Common myeloid progenitor, CD34-positive (primary cell): ENCODE data around the gene TMEM121.

Experiments used
- CTCF ChIA-PET: fragments of 350-600 bp; sonication (Branson Sonifier 250); formaldehyde crosslinking; loops from one replicate; lab custom pipeline; 2021; ENCODE audit warnings: antibody characterized with exemption; lab: Charles Lee
- POLR2A ChIA-PET: fragments of 350-600 bp; sonication (Branson Sonifier 250); formaldehyde crosslinking; loops from one replicate; lab custom pipeline; 2021; ENCODE audit warnings: antibody characterized with exemption; lab: Charles Lee
- DNase-seq, 3 donors: peaks; one replicate each; pipeline versions ENCODE4 v3.0.0 to v3.0.0-alpha.2; 2013
- H3K27ac ChIP-seq, 2 experiments: 1 replicate in 1 of 2; 2 replicates in 1 of 2; pipeline ENCODE4 v1.7.0; 2013; ENCODE audit warnings: inconsistent platforms in 2 of 2, low read length in 2 of 2, mild to moderate bottlenecking in 2 of 2, low read depth in 1 of 2, moderate library complexity in 1 of 2; ENCODE audit not compliant: severe bottlenecking in 2 of 2, insufficient read depth in 1 of 2, poor library complexity in 1 of 2
- H3K27me3 ChIP-seq, 5 experiments: replicated peaks in 2 of 5; 1 replicate in 3 of 5; 2 replicates in 2 of 5; pipeline versions ENCODE4 v1.6.1 to v1.7.0; 2013; ENCODE audit warnings: low read length in 4 of 5, mild to moderate bottlenecking in 2 of 5, moderate library complexity in 2 of 5, inconsistent platforms in 1 of 5; ENCODE audit not compliant: insufficient read depth in 5 of 5, control insufficient read depth in 4 of 5
- H3K36me3 ChIP-seq, 4 experiments: 1 replicate in 2 of 4; 2 replicates in 2 of 4; pipeline versions ENCODE4 v1.6.1 to v1.7.0; 2013; ENCODE audit warnings: low read length in 3 of 4, control low read depth in 1 of 4, mild to moderate bottlenecking in 1 of 4; ENCODE audit not compliant: control insufficient read depth in 4 of 4, insufficient read depth in 4 of 4
- H3K4me1 ChIP-seq, 4 experiments: 1 replicate in 3 of 4; 2 replicates in 1 of 4; pipeline versions ENCODE4 v1.6.1 to v1.7.1; 2013; ENCODE audit warnings: low read length in 3 of 4, mild to moderate bottlenecking in 3 of 4, control low read depth in 1 of 4, inconsistent platforms in 1 of 4, moderate library complexity in 1 of 4; ENCODE audit not compliant: control insufficient read depth in 4 of 4, insufficient read depth in 4 of 4; ENCODE audit errors: control extremely low read depth in 1 of 4
- H3K4me3 ChIP-seq, 7 experiments: 1 replicate in 4 of 7; 2 replicates in 3 of 7; pipeline versions ENCODE4 v1.5.1 to v1.7.0; 2013; ENCODE audit warnings: mild to moderate bottlenecking in 7 of 7, low read length in 6 of 7, moderate library complexity in 6 of 7, inconsistent platforms in 2 of 7, low read depth in 2 of 7, control low read depth in 1 of 7; ENCODE audit not compliant: insufficient read depth in 4 of 7, control insufficient read depth in 1 of 7; ENCODE audit errors: extremely low read depth in 1 of 7
- H3K9me3 ChIP-seq, 5 experiments: 1 replicate in 4 of 5; 2 replicates in 1 of 5; pipeline versions ENCODE4 v1.6.1 to v1.7.1; 2013; ENCODE audit warnings: low read length in 4 of 5, mild to moderate bottlenecking in 2 of 5, inconsistent platforms in 1 of 5, low read depth in 1 of 5, moderate library complexity in 1 of 5; ENCODE audit not compliant: control insufficient read depth in 4 of 5, insufficient read depth in 2 of 5; ENCODE audit errors: control extremely low read depth in 1 of 5
- WGBS: methylation state at CpG from one replicate; pipeline ENCODE4 v1.1.5; 2013; ENCODE audit not compliant: insufficient coverage; 5-methylcytosine and 5-hydroxymethylcytosine counted together

The TMEM121 gene

GRCh38 chr14:105519946-105520698 lies 6.3 kb upstream of the TMEM121 start:
- no peak for DNase-seq
- Histone ChIP-seq H3K9me3 (peaks cover 0 to 10% (median 2%) of the 10 kb centered on the region in 5 experiments), H3K4me3 (no peak overlapping the region), H3K4me1 (no peaks in the 10 kb centered on the region), H3K36me3 (no peaks in the 10 kb centered on the region), H3K27ac (no peak overlapping the region), H3K27me3 (peaks cover 0 to 25% (median 3%) of the 10 kb centered on the region in 5 experiments)
- 78% methylated on average over 8 of the region's 14 CpGs for WGBS
- ChIA-PET POLR2A (no interaction called here), CTCF (no interaction called here)

- CTCF ChIA-PET = interaction anchor here (0.7 kb wide), 1 partner anchor 24 kb away, joined by 3 read pairs; no protein-coding TSS in a partner anchor
Measured at GRCh38 chr14:105525326-105525725, 1.1 kb upstream of the TMEM121 start.

GRCh38 chr14:105526776-105527380 lies 495 bp downstream of the TMEM121 start:
- peaks cover 0 to 45% (median 30%) of the 10 kb centered on the region in 4 experiments for H3K4me1 ChIP-seq
- ChIA-PET POLR2A (interaction anchor here (0.6 kb wide), 1 partner anchor 11 kb away, joined by 3 read pairs; no protein-coding TSS in a partner anchor), CTCF (interaction anchor here (0.8 to 1.0 kb wide), 2 partner anchors 8 to 41 kb away, joined by 3 read pairs; partner anchors contain the start of gene CRIP1)
- H3K36me3 ChIP-seq = no peaks in the 10 kb centered on the region
- 3% methylated on average over 17 of the region's 48 CpGs for WGBS
- H3K4me3 ChIP-seq = peak overlapping the region in 6 of 7 experiments; percentile 4 to 80 (median 37)
- no peak for DNase-seq
- H3K9me3 ChIP-seq = no peaks in the 10 kb centered on the region
- peaks cover 0 to 46% (median 19%) of the 10 kb centered on the region in 5 experiments for H3K27me3 ChIP-seq
- H3K27ac ChIP-seq = no peak overlapping the region

More at GRCh38 chr14:105525326-105525725, 1.1 kb upstream of the TMEM121 start:
- WGBS = 88% methylated on average over 9 of the region's 9 CpGs
- Histone ChIP-seq H3K27me3 (peaks cover 0 to 47% (median 16%) of the 10 kb centered on the region in 5 experiments), H3K36me3 (no peaks in the 10 kb centered on the region), H3K27ac (no peak overlapping the region), H3K4me3 (no peak overlapping the region), H3K9me3 (no peaks in the 10 kb centered on the region), H3K4me1 (peaks cover 0 to 40% (median 27%) of the 10 kb centered on the region in 4 experiments)
- DNase-seq = no peak
- POLR2A ChIA-PET = no interaction called here

GRCh38 chr14:105527381-105527825 lies 1.0 kb downstream of the TMEM121 start:
- H3K27ac ChIP-seq = no peak overlapping the region
- peaks cover 0 to 45% (median 31%) of the 10 kb centered on the region in 4 experiments for H3K4me1 ChIP-seq
- CTCF ChIA-PET = interaction anchor here (0.8 to 1.5 kb wide), 5 partner anchors 8 to 41 kb away, joined by 3 to 4 read pairs (median 3); partner anchors contain the start of gene CRIP1
- DNase-seq = no peak
- H3K36me3 ChIP-seq = no peaks in the 10 kb centered on the region
- H3K27me3 ChIP-seq = peaks cover 0 to 45% (median 19%) of the 10 kb centered on the region in 5 experiments
- H3K4me3 ChIP-seq = peak overlapping the region in 5 of 7 experiments; percentile 13 to 80 (median 61)
- WGBS = 39% methylated on average over 18 of the region's 23 CpGs
- no peaks in the 10 kb centered on the region for H3K9me3 ChIP-seq
- POLR2A ChIA-PET = no interaction called here

- 13% methylated on average over 57 of the region's 67 CpGs for WGBS
- Histone ChIP-seq H3K4me3 (peak overlapping the region; percentile 13 to 80 (median 63)), H3K27ac (no peak overlapping the region), H3K36me3 (no peaks in the 10 kb centered on the region), H3K27me3 (peaks cover 0 to 45% (median 19%) of the 10 kb centered on the region in 5 experiments), H3K4me1 (peaks cover 0 to 45% (median 31%) of the 10 kb centered on the region in 4 experiments), H3K9me3 (no peaks in the 10 kb centered on the region)
- peak; percentile 66 to 81 (median 78) for DNase-seq
- ChIA-PET CTCF (interaction anchor here (0.6 to 1.8 kb wide), 15 partner anchors 9 to 163 kb away, joined by 3 to 10 read pairs (median 3); no protein-coding TSS in a partner anchor), POLR2A (no interaction called here)
Measured at GRCh38 chr14:105527826-105528585, 1.6 kb downstream of the TMEM121 start.

- CTCF ChIA-PET = interaction anchor here (0.5 to 1.8 kb wide), 15 partner anchors 9 to 189 kb away, joined by 3 to 10 read pairs (median 3); no protein-coding TSS in a partner anchor
- Histone ChIP-seq H3K4me3 (peak overlapping the region; percentile 27 to 80 (median 63)), H3K27ac (no peak overlapping the region), H3K9me3 (no peaks in the 10 kb centered on the region), H3K36me3 (no peaks in the 10 kb centered on the region), H3K27me3 (peaks cover 0 to 41% (median 19%) of the 10 kb centered on the region in 5 experiments), H3K4me1 (peaks cover 0 to 45% (median 31%) of the 10 kb centered on the region in 4 experiments)
- peak in 2 of 3 donors; percentile 41 to 47 for DNase-seq
- 15% methylated on average over 86 of the region's 89 CpGs for WGBS
- POLR2A ChIA-PET = no interaction called here
Measured at GRCh38 chr14:105528586-105529318, 2.4 kb downstream of the TMEM121 start.
